Osteoblast (primary cell): ENCODE measurements around the gene CAGE1. TPM values are rescaled to one million over a fixed set of nuclear protein-coding genes. Genes with fewer than 3 reads are reported as not detected.
A peak's percentile ranks its signal among the peaks of the same experiment; 100 is the strongest.

ENCODE experiments used
- DNase-seq: peaks from one replicate; pipeline ENCODE4 v3.0.0; 2011; ENCODE audit warnings: low spot score, mixed read lengths; ENCODE audit not compliant: insufficient read length; ENCODE audit errors: missing footprints
- H2AFZ ChIP-seq: 2 replicates; pipeline ENCODE4 v1.6.0; 2011; ENCODE audit warnings: mild to moderate bottlenecking, low read length
- H3K27ac ChIP-seq: 2 replicates; pipeline ENCODE4 v1.5.1; 2011; ENCODE audit warnings: mild to moderate bottlenecking, low read depth, low read length, moderate library complexity
- H3K27me3 ChIP-seq: 2 replicates; pipeline ENCODE4 v1.6.0; 2012; ENCODE audit warnings: mild to moderate bottlenecking, control low read depth, inconsistent platforms, low read length, moderate library complexity; ENCODE audit not compliant: insufficient read depth
- H3K36me3 ChIP-seq: 2 replicates; pipeline ENCODE4 v1.5.1; 2011; ENCODE audit warnings: mild to moderate bottlenecking, low read length, control low read depth, moderate library complexity; ENCODE audit not compliant: insufficient read depth
- H3K4me1 ChIP-seq: 2 replicates; pipeline ENCODE4 v1.5.1; 2011; ENCODE audit warnings: mild to moderate bottlenecking, low read length, control low read depth, moderate library complexity; ENCODE audit not compliant: insufficient read depth
- H3K4me2 ChIP-seq: 2 replicates; pipeline ENCODE4 v1.6.0; 2011; ENCODE audit warnings: mild to moderate bottlenecking, low read length; ENCODE audit not compliant: insufficient read depth
- H3K4me3 ChIP-seq: fragments of 200-600 bp; sonication (generic); 3 replicates; pipeline ENCODE4 v1.5.1; 2012; ENCODE audit warnings: mild to moderate bottlenecking, low read length, inconsistent platforms; ENCODE audit not compliant: insufficient read depth
- H3K79me2 ChIP-seq: 2 replicates; pipeline ENCODE4 v1.6.0; 2012; ENCODE audit warnings: mild to moderate bottlenecking, low read length, control low read depth, inconsistent platforms; ENCODE audit not compliant: insufficient read depth
- H3K9me3 ChIP-seq: 2 replicates; pipeline ENCODE4 v1.5.1; 2011; ENCODE audit warnings: low read depth, low read length, control low read depth
- H4K20me1 ChIP-seq: 2 replicates; pipeline ENCODE4 v1.6.0; 2012; ENCODE audit warnings: mild to moderate bottlenecking, low read length, control low read depth; ENCODE audit not compliant: insufficient read depth
- total RNA-seq: library from RNA; depleted of rRNA; stranded (reverse); fragments of >200 nt; gene quantifications from 2 replicates; pipeline ENCODE4 v1.2.3, GENCODE V29; 2012
- TF ChIP-seq, protein P1 (sequence below): IDR thresholded peaks from 2 replicates; pipeline ENCODE4 v1.5.1; 2011; ENCODE audit warnings: mild to moderate bottlenecking, low read depth, low read length, moderate library complexity; ENCODE audit errors: extremely low read depth

Gene CAGE1
- total RNA-seq, 1 donor = under 0.01 TPM

- Histone ChIP-seq H3K36me3 (no peaks in the 10 kb centered on the region), H4K20me1 (no peaks in the 10 kb centered on the region), H2AFZ (no peak overlapping the region), H3K4me2 (no peak overlapping the region), H3K4me3 (no peak overlapping the region), H3K27ac (no peak overlapping the region), H3K79me2 (no peaks in the 10 kb centered on the region), H3K4me1 (peaks cover 13% of the 10 kb centered on the region), H3K27me3 (no peaks in the 10 kb centered on the region), H3K9me3 (no peaks in the 10 kb centered on the region)
- peak; percentile 30 for DNase-seq
- TF ChIP-seq, protein P1, sequence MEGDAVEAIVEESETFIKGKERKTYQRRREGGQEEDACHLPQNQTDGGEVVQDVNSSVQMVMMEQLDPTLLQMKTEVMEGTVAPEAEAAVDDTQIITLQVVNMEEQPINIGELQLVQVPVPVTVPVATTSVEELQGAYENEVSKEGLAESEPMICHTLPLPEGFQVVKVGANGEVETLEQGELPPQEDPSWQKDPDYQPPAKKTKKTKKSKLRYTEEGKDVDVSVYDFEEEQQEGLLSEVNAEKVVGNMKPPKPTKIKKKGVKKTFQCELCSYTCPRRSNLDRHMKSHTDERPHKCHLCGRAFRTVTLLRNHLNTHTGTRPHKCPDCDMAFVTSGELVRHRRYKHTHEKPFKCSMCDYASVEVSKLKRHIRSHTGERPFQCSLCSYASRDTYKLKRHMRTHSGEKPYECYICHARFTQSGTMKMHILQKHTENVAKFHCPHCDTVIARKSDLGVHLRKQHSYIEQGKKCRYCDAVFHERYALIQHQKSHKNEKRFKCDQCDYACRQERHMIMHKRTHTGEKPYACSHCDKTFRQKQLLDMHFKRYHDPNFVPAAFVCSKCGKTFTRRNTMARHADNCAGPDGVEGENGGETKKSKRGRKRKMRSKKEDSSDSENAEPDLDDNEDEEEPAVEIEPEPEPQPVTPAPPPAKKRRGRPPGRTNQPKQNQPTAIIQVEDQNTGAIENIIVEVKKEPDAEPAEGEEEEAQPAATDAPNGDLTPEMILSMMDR = no peak
These were observed 43.6 kb upstream of the CAGE1 start for GRCh38 chr6:7433121-7433617.

DNA sequence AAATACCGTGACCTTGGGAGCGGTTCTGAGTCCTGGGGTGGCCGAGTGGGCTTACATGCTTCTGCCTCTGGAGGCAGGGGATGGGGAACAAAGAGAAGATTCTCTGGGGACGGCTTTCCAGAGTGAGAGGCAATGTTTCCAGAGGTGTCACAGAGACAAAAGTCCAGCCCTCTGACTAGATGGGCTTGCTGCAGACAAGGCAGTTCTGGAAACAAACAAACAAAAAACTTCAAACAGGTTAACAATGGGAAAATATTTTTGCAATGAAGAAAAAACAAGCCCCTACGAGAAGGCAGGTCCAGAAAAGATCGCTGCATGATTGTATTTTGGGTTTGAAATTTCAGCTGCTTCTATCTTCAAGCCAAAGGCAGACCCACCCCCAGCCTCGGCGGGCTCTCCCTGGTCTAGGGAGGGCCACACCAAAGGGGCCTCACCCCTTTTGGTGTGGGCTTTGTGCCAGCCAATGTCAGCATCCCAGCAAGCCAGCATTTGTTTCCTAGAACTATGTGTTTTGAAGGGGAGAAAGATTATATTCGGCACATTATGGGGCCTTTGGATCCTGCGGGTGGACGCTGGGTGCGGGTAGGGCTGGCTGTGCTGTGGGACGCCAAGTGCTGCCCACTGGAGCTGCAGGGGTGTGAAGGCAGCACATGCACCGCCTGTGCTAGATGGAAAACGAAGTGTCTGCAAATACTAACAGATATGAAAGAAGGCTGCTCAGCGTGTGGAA, 43.0 kb upstream of the CAGE1 start:
- Histone ChIP-seq H3K4me3 (peak overlapping the region; percentile 65), H2AFZ (peak overlapping the region; percentile 85), H3K9me3 (no peaks in the 10 kb centered on the region), H3K4me1 (peaks cover 13% of the 10 kb centered on the region), H3K36me3 (no peaks in the 10 kb centered on the region), H4K20me1 (no peaks in the 10 kb centered on the region), H3K4me2 (peak overlapping the region; percentile 78), H3K79me2 (no peaks in the 10 kb centered on the region), H3K27me3 (no peaks in the 10 kb centered on the region), H3K27ac (peak overlapping the region; percentile 23)
- TF ChIP-seq, protein P1 = no peak
- peak; percentile 34 for DNase-seq

- Histone ChIP-seq H3K9me3 (no peaks in the 10 kb centered on the region), H3K36me3 (no peaks in the 10 kb centered on the region), H4K20me1 (no peaks in the 10 kb centered on the region), H2AFZ (peak overlapping the region; percentile 85), H3K4me3 (peak overlapping the region; percentile 65), H3K4me2 (peak overlapping the region; percentile 78), H3K27me3 (no peaks in the 10 kb centered on the region), H3K79me2 (no peaks in the 10 kb centered on the region), H3K4me1 (peaks cover 13% of the 10 kb centered on the region), H3K27ac (peak overlapping the region; percentile 23)
- TF ChIP-seq, protein P1 = no peak
- peak; percentile 92 for DNase-seq
These were observed 42.3 kb upstream of the CAGE1 start for GRCh38 chr6:7431674-7432390.

DNA sequence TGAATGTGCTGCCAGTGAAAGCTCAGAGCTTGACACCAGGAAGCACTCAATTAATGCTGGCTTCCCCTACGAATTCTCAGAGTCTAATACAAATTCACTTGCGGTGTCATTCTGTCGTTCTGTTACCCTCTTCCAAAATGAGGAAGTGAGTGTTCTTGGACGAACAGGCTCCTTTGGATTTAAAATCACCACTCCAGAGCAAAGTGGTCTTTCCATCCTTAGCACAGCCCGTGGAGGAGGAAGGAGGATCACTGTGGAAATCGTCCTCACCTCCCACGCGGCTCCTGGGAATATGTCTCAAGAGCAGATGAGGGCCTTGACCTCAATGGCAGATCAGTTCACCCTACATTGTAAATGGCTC, 41.8 kb upstream of the CAGE1 start:
- Histone ChIP-seq H3K27ac (no peak overlapping the region), H3K27me3 (no peaks in the 10 kb centered on the region), H3K4me1 (peaks cover 13% of the 10 kb centered on the region), H3K36me3 (no peaks in the 10 kb centered on the region), H3K9me3 (no peaks in the 10 kb centered on the region), H4K20me1 (no peaks in the 10 kb centered on the region), H3K4me3 (no peak overlapping the region), H3K4me2 (peak overlapping the region; percentile 78), H2AFZ (peak overlapping the region; percentile 85), H3K79me2 (no peaks in the 10 kb centered on the region)
- TF ChIP-seq, protein P1 = no peak
- DNase-seq = no peak
